Measurements from ENCODE around the gene FSTL3. TPM values are rescaled to one million over a fixed set of nuclear protein-coding genes. Genes with fewer than 3 reads are reported as not detected.

The FSTL3 gene
- total and polyA plus RNA-seq, 4 donors = 40.6 to 134 (median 98.1) TPM

DNA sequence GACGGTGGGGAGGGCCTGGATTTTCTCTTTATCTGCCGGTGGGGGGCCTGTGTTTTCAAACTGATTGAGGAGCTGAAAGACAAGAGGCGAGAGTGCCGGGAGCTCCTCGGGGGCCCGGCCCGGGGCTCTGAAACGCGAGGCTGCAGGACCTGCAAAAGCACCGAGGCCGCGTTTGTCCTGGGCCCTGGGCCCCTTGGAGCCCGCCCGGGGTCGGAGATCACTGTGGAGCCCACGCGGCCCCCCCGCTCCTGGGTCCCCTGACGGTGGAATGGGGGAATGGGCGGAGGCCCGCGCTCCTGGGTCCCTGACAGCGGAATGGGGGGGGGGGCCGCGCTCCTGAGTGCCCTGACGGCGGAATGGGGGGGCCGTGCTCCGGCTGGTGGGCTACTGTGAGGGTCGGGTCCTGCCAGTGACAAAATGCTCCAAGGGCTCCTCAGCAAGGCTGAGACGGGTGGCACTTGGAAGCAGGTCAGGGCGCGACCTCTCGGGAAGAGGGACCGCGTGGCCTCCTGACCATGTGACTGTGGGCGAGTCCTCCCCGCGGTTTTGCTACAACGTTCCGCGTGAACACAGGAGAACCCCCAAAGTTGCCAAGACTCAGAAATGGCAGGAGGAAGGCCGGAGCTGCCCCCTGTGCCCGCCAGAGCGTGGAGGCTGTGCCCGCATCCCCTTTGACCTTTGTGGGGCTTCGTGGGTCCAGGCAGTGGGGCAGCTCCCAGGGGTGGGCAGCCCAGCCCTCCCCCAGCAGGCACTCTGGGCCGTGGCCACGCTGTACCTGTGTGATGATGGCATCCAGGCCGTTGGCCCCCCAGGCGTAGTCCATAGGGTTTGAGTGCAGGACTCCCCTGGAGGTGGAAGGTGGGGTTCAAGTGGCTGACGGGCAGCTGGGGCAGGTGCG lies 27.0 kb upstream of the FSTL3 start:
- no peak for DNase-seq
- intact Hi-C loops (cut with DNase I) = no loop called here
- no peak for ATAC-seq (ENCODE audit: low FRiP score)
- H3K9me3 ChIP-seq (ENCODE audit: control insufficient read depth, low read length) = no peaks in the 10 kb centered on the region
- H3K4me1 ChIP-seq (ENCODE audit: control insufficient read depth in 1 of 2, insufficient read depth in 2 of 2, low read length in 2 of 2) = no peaks in the 10 kb centered on the region
- no peaks in the 10 kb centered on the region for H3K27me3 ChIP-seq (ENCODE audit: control insufficient read depth in 1 of 2, insufficient read depth in 2 of 2, low read length in 1 of 2)
- no peak overlapping the region for H3K4me3 ChIP-seq (ENCODE audit: low read length in 2 of 2)
- WGBS, 2 donors = 90 to 92% methylated on average over 49 to 53 of the region's 53 CpGs
- no peak overlapping the region for H3K27ac ChIP-seq (ENCODE audit: low read depth in 1 of 2, low read length in 2 of 2)
- H3K36me3 ChIP-seq (ENCODE audit: control insufficient read depth in 1 of 2, insufficient read depth in 2 of 2, low read length in 1 of 2) = peaks cover 4 to 5% of the 10 kb centered on the region in 2 donors

DNA sequence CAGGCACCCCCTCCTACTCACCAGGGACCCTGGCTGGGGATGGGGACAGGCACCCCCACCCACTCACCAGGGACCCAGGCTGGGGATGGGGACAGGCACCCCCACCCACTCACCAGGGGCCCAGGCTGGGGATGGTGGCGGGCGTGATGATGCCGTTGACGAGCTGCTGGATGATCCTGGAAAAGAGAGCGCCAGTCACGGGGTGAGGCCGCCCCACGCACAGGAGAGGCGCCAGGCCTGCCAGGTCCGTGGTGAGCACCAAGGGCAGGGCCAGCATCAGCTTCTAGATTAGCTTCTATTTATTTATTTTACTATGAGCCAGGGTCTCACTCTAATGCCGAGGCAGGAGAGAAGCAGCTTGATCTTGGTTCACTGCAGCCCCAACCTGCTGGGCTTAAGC lies 26.1 kb upstream of the FSTL3 start:
- H3K36me3 ChIP-seq (ENCODE audit: control insufficient read depth in 1 of 2, insufficient read depth in 2 of 2, low read length in 1 of 2) = peaks cover 4 to 5% of the 10 kb centered on the region in 2 donors
- DNase-seq (no peak), ATAC-seq (ENCODE audit: low FRiP score) (no peak)
- H3K9me3 ChIP-seq (ENCODE audit: control insufficient read depth, low read length) = no peaks in the 10 kb centered on the region
- intact Hi-C loops (cut with DNase I) = no loop called here
- H3K27ac ChIP-seq (ENCODE audit: low read depth in 1 of 2, low read length in 2 of 2) = no peak overlapping the region
- 78 to 83% methylated on average over 11 of the region's 11 CpGs for WGBS, 2 donors
- no peak overlapping the region for H3K4me3 ChIP-seq (ENCODE audit: low read length in 2 of 2)
- H3K4me1 ChIP-seq (ENCODE audit: control insufficient read depth in 1 of 2, insufficient read depth in 2 of 2, low read length in 2 of 2) = no peaks in the 10 kb centered on the region
- no peaks in the 10 kb centered on the region for H3K27me3 ChIP-seq (ENCODE audit: control insufficient read depth in 1 of 2, insufficient read depth in 2 of 2, low read length in 1 of 2)

DNA sequence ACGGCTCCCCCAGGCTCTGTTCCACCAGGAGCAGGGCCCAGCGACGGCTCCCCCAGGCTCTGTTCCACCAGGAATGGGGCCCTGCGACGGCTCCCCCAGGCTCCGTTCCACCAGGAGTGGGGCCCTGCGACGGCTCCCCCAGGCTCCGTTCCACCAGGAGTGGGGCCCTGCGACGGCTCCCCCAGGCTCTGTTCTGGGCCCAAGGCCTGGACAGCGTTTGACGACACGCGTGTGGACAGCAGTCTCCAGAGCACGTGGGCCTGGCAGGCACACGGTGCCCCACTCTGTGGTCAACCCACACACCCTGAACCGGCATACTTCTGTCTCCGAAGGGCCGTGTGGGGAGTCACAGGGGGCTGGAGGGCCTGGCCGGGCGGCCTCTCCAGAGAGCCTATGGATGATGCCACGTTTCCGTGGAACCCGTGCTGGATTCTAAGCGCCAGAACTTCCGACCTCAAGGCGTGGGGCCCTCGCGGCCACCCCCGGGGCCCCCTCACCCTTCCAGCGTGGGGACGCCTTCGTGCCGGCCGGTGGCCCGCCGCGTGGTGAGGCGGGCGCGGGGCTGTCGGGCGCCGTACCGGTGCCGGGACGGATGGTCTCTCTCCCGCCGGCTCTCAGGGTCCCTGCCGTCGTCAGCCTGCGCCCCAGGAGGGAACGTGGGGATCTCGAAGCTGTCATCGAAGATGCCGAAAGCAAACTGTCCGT lies 24.9 kb upstream of the FSTL3 start:
- Histone ChIP-seq H3K27me3 (ENCODE audit: control insufficient read depth in 1 of 2, insufficient read depth in 2 of 2, low read length in 1 of 2) (no peaks in the 10 kb centered on the region), H3K36me3 (ENCODE audit: control insufficient read depth in 1 of 2, insufficient read depth in 2 of 2, low read length in 1 of 2) (peaks cover 1 to 4% of the 10 kb centered on the region in 2 donors), H3K9me3 (ENCODE audit: control insufficient read depth, low read length) (no peaks in the 10 kb centered on the region), H3K4me1 (ENCODE audit: control insufficient read depth in 1 of 2, insufficient read depth in 2 of 2, low read length in 2 of 2) (no peaks in the 10 kb centered on the region), H3K27ac (ENCODE audit: low read depth in 1 of 2, low read length in 2 of 2) (no peak overlapping the region), H3K4me3 (ENCODE audit: low read length in 2 of 2) (no peak overlapping the region)
- ATAC-seq (ENCODE audit: low FRiP score) (no peak), DNase-seq (no peak)
- 91 to 94% methylated on average over 52 to 58 of the region's 58 CpGs for WGBS, 2 donors
- intact Hi-C loops (cut with DNase I) = no loop called here

DNA sequence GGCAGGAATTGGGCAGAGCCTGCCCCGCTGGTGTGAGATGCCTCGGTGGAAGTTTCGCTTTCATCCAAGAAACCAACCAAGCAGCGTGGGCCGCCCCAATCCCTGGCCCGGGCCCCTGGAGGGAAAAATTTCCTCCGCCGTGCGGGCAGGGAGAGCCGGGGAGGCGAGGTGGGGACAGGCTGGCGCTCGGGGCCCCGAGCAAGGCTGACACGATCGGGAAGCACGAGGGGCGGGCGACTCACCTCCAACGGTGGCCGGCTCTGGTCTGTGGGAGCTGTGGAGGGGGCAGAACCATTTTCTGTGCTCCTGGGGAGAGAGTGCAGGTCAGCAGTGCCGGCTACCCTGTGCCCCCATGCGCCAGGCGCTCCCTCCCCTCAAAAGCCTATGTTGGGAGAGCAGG lies 24.2 kb upstream of the FSTL3 start:
- ATAC-seq (ENCODE audit: low FRiP score) = no peak
- Histone ChIP-seq H3K4me1 (ENCODE audit: control insufficient read depth in 1 of 2, insufficient read depth in 2 of 2, low read length in 2 of 2) (no peaks in the 10 kb centered on the region), H3K36me3 (ENCODE audit: control insufficient read depth in 1 of 2, insufficient read depth in 2 of 2, low read length in 1 of 2) (peaks cover 0 to 2% of the 10 kb centered on the region in 2 donors), H3K27ac (ENCODE audit: low read depth in 1 of 2, low read length in 2 of 2) (no peak overlapping the region), H3K9me3 (ENCODE audit: control insufficient read depth, low read length) (no peaks in the 10 kb centered on the region), H3K27me3 (ENCODE audit: control insufficient read depth in 1 of 2, insufficient read depth in 2 of 2, low read length in 1 of 2) (no peaks in the 10 kb centered on the region), H3K4me3 (ENCODE audit: low read length in 2 of 2) (no peak overlapping the region)
- no peak for DNase-seq
- 88 to 89% methylated on average over 23 to 24 of the region's 24 CpGs for WGBS, 2 donors
- intact Hi-C loops (cut with DNase I) = no loop called here

DNA sequence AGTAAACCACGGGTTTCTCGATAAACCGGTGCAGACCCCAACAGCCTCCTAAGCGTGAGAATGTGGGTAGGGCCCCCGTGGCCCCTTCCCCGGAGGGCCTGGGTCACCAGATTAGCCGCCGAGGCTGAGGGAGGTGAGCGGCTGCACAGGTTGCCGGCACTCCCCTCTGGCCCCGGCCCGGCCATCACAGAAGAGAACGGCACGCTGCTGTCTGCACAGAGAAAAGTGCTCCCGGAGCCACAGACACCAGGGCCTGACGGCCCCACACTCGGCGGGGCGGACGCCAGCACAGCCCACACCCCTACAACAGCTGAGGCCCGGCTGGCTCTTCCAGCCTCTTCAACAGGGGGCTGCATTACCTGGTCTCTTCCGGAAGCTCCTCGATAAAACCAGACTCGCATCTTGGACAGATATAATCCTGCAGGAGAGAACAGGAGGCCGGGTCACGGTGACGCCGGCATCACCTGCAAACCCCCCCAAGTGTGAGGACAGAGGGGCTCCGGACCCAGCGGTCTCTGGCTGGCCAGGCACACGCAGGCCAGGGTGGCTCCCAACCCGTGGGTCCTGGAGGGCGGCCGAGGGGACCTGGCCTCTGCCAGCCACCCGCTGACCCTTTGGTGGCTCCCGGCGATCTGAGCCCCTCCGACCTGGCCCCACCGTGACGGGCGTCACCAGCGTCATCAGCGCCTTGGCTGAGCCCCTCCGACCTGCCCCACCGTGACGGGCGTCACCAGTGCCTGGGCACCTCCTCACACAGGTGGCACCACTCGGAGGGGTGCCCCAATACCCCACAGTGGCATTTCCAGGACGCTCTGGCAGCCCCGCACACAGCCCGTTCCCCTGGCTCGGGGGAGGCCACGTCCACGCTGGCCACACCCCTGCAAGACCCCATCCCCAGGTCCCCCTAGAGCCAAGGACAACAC lies 23.5 kb upstream of the FSTL3 start:
- H3K27me3 ChIP-seq (ENCODE audit: control insufficient read depth in 1 of 2, insufficient read depth in 2 of 2, low read length in 1 of 2) = no peaks in the 10 kb centered on the region
- ATAC-seq (ENCODE audit: low FRiP score) (peak; percentile 3), DNase-seq (no peak)
- H3K4me3 ChIP-seq (ENCODE audit: low read length in 2 of 2) = no peak overlapping the region
- no peaks in the 10 kb centered on the region for H3K9me3 ChIP-seq (ENCODE audit: control insufficient read depth, low read length)
- WGBS, 2 donors = 91 to 92% methylated on average over 53 to 54 of the region's 54 CpGs
- intact Hi-C loops (cut with DNase I) = no loop called here
- no peak overlapping the region for H3K27ac ChIP-seq (ENCODE audit: low read depth in 1 of 2, low read length in 2 of 2)
- H3K36me3 ChIP-seq (ENCODE audit: control insufficient read depth in 1 of 2, insufficient read depth in 2 of 2, low read length in 1 of 2) = peaks cover 0 to 2% of the 10 kb centered on the region in 2 donors
- no peaks in the 10 kb centered on the region for H3K4me1 ChIP-seq (ENCODE audit: control insufficient read depth in 1 of 2, insufficient read depth in 2 of 2, low read length in 2 of 2)

DNA sequence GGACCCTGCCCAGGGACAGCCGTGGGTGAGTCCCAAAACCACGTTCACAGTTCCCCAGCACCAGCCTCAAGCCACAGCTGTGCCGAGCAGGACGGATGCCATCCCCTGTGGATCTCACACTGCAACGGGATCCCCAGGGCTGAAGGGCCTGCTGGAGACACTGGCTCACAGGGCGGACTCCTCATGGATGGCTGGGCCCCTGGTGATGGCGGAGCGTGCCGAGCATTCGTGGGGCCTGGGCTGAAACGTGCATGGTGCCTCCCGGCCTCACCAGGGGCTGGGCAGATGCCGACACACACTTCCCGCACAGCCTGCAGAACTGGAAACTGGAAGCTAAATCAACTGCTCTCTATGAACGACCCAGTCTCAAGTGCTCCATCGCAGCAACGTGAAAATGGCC lies 22.8 kb upstream of the FSTL3 start:
- 85 to 88% methylated on average over 17 of the region's 17 CpGs for WGBS, 2 donors
- H3K36me3 ChIP-seq (ENCODE audit: control insufficient read depth in 1 of 2, insufficient read depth in 2 of 2, low read length in 1 of 2) = peaks cover 0 to 2% of the 10 kb centered on the region in 2 donors
- intact Hi-C loops (cut with DNase I) = no loop called here

DNA sequence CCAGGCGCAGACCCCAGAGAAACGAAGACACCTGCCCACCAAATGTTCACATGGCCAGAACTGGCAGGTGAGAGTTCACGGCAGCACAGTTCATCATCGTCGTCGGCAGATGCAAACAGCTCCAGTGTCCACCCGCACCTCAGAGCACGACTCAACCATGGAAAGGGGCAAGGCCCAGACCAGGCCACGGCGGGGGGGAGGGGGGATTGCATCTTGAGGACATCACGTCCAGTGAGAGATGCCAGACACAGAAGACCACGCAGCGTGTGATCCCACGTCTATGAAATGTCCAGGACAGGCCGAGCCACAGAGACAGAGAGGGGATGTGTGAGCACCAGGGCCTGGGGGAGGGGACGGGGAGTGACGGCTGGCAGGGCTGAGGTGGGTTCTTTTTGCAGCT lies 20.5 kb upstream of the FSTL3 start:
- H3K4me1 ChIP-seq (ENCODE audit: control insufficient read depth in 1 of 2, insufficient read depth in 2 of 2, low read length in 2 of 2) = no peaks in the 10 kb centered on the region
- H3K9me3 ChIP-seq (ENCODE audit: control insufficient read depth, low read length) = no peaks in the 10 kb centered on the region
- no peak overlapping the region for H3K4me3 ChIP-seq (ENCODE audit: low read length in 2 of 2)
- DNase-seq (no peak), ATAC-seq (ENCODE audit: low FRiP score) (no peak)
- peaks cover 0 to 2% of the 10 kb centered on the region in 2 donors for H3K36me3 ChIP-seq (ENCODE audit: control insufficient read depth in 1 of 2, insufficient read depth in 2 of 2, low read length in 1 of 2)
- no peak overlapping the region for H3K27ac ChIP-seq (ENCODE audit: low read depth in 1 of 2, low read length in 2 of 2)
- no peaks in the 10 kb centered on the region for H3K27me3 ChIP-seq (ENCODE audit: control insufficient read depth in 1 of 2, insufficient read depth in 2 of 2, low read length in 1 of 2)
- WGBS, 2 donors = 75 to 78% methylated on average over 17 of the region's 17 CpGs
- intact Hi-C loops (cut with DNase I) = no loop called here

More for the DNA sequence above, 22.8 kb upstream of the FSTL3 start:
- ATAC-seq (ENCODE audit: low FRiP score) (no peak), DNase-seq (no peak)
- Histone ChIP-seq H3K27ac (ENCODE audit: low read depth in 1 of 2, low read length in 2 of 2) (no peak overlapping the region), H3K4me1 (ENCODE audit: control insufficient read depth in 1 of 2, insufficient read depth in 2 of 2, low read length in 2 of 2) (no peaks in the 10 kb centered on the region), H3K9me3 (ENCODE audit: control insufficient read depth, low read length) (no peaks in the 10 kb centered on the region), H3K4me3 (ENCODE audit: low read length in 2 of 2) (no peak overlapping the region), H3K27me3 (ENCODE audit: control insufficient read depth in 1 of 2, insufficient read depth in 2 of 2, low read length in 1 of 2) (no peaks in the 10 kb centered on the region)

DNA sequence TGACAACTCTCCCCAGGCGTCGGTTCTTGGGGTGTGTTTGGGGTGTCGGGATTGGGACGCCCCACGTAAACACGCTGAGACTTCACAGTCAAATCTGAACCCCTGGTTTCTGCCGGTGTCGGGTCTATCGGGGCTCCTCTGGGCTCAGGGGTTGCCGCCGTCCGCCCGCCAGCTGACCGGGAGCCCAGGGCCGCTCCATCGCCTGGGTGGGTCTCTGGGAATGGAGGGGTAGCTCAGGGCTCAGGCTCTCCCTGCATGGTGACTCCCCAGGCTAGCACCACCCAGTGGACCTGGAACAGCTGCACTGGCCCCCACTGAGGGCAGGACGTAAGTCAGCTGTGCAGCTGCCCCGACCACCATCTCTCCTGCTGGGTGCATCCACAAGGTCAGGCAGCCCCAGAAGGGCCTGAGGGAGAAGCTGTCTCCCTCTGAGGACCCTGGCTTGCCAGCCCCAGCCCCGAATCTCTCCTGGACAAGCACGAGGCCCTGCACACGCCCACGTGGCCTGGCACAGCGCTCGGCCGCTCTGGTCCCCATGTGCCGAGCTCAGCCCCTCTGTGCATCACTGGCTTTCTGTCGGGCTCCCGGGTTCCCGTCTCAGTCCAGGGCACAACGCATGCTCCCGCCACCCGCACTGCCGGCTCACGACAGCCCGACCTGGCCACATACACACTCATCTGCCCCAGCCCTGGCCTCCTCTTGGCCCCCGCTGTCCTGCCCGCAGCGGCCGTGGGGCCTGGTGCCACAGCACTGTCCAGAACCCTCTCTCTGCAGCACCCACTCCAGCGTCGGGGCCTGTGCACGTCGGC lies 19.2 kb upstream of the FSTL3 start:
- Histone ChIP-seq H3K27me3 (ENCODE audit: control insufficient read depth in 1 of 2, insufficient read depth in 2 of 2, low read length in 1 of 2) (no peaks in the 10 kb centered on the region), H3K4me3 (ENCODE audit: low read length in 2 of 2) (no peak overlapping the region), H3K9me3 (ENCODE audit: control insufficient read depth, low read length) (no peaks in the 10 kb centered on the region), H3K36me3 (ENCODE audit: control insufficient read depth in 1 of 2, insufficient read depth in 2 of 2, low read length in 1 of 2) (no peaks in the 10 kb centered on the region), H3K27ac (ENCODE audit: low read depth in 1 of 2, low read length in 2 of 2) (no peak overlapping the region), H3K4me1 (ENCODE audit: control insufficient read depth in 1 of 2, insufficient read depth in 2 of 2, low read length in 2 of 2) (no peaks in the 10 kb centered on the region)
- 82 to 85% methylated on average over 43 of the region's 43 CpGs for WGBS, 2 donors
- no peak for DNase-seq
- intact Hi-C loops (cut with DNase I) = no loop called here
- no peak for ATAC-seq (ENCODE audit: low FRiP score)

Measured in aorta (tissue), 5 donors.